Fibroblast of mammary gland (primary cell): Measurements from ENCODE around the gene ITGA11.
"Not testable (repeated sequence)": the region's sequence is repeated elsewhere in the genome, so short reads cannot be mapped to it uniquely, and the experiment has no call there.

Source experiments
- DNase-seq: peaks from one replicate; pipeline ENCODE4 v3.0.0-alpha.2; 2010; ENCODE audit warnings: low read depth
- H3K4me3 ChIP-seq: 2 replicates; pipeline ENCODE4 v1.5.1; 2011; ENCODE audit warnings: low read depth, mild to moderate bottlenecking, low read length, moderate library complexity; ENCODE audit not compliant: control insufficient read depth
- TF ChIP-seq, protein P1 (sequence below): conservative IDR thresholded peaks from 2 replicates; pipeline ENCODE4 v1.5.1; 2011; ENCODE audit warnings: low read depth, low read length, inconsistent platforms; ENCODE audit not compliant: control insufficient read depth, insufficient read depth

ITGA11 gene

GRCh38 chr15:68427963-68428362 lies 4.0 kb downstream of the ITGA11 start:
- H3K4me3 ChIP-seq: no peak overlapping the region
- TF ChIP-seq, protein P1, sequence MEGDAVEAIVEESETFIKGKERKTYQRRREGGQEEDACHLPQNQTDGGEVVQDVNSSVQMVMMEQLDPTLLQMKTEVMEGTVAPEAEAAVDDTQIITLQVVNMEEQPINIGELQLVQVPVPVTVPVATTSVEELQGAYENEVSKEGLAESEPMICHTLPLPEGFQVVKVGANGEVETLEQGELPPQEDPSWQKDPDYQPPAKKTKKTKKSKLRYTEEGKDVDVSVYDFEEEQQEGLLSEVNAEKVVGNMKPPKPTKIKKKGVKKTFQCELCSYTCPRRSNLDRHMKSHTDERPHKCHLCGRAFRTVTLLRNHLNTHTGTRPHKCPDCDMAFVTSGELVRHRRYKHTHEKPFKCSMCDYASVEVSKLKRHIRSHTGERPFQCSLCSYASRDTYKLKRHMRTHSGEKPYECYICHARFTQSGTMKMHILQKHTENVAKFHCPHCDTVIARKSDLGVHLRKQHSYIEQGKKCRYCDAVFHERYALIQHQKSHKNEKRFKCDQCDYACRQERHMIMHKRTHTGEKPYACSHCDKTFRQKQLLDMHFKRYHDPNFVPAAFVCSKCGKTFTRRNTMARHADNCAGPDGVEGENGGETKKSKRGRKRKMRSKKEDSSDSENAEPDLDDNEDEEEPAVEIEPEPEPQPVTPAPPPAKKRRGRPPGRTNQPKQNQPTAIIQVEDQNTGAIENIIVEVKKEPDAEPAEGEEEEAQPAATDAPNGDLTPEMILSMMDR: no peak
- no peak for DNase-seq

DNA sequence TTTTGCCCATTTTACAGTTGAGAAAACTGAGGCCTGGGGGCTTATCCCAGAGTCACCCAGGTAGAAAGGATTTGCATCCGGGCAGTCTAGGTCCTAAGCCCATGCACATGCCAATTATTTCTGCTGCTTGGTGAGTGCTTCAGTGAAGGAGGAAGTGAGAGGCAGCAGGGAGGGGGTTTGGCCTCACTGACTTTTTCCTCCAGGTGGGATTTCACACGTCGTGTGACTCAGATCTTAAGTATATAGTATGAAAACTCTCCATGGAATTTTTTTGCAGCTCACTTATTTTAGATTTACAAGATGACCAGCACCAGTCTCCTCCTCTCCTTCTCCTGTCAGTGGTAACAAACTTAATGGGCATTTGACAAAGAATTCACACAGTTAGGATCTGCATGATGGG lies 4.6 kb downstream of the ITGA11 start:
- TF ChIP-seq, protein P1: no peak
- no peak for DNase-seq
- no peak overlapping the region for H3K4me3 ChIP-seq

DNA sequence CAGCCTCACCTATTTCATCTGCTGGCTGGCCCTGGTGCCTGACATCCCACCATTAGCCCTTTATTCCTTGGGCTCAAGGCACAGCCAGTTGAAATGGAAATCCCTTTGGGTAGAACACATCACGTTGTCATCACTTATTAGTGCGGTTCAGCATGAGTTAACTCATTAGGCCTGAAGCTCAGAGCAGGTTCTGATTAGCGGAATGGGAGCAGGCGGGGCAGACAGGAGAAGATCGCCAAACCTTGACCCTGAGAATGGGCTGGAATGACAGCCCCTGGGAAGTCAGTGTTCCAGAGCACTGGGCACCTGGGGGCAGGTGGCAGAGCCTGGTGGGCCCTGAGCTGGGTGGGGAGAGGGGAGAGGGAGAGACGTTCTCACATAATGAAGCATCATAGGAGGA lies 5.8 kb downstream of the ITGA11 start:
- TF ChIP-seq, protein P1: no peak
- H3K4me3 ChIP-seq: no peak overlapping the region
- no peak for DNase-seq

DNA sequence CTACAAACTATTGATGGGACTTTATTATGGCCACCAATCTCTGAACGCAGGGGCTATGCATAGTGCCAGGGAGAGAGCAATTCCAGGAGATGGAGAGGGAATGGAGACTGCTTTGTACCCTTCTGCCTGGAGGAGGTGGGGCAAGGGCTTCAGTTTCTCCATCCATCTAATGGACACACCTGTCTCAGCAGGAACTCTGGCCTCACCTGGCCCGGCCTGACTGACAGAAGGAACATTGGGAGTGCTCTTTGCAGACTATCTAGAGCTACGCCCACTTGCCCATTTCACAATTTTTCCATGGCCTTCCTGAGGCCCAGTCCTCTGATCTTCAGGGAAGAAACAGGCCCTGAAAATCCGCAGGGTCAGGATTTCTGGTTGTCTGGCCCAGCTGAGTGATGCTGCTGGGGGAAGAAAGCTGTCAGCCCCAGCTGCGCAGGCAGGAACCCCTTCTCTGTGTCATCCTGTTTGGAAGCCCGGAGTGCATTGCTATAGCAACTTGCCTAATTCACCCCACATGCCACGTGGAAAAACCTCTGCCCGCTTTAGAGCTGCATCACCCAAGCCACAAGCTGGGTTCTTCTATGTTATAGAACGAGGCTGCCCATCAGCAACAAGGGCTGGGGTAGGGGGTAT lies 6.4 kb downstream of the ITGA11 start:
- TF ChIP-seq, protein P1: no peak
- no peak for DNase-seq
- no peak overlapping the region for H3K4me3 ChIP-seq

- TF ChIP-seq, protein P1: no peak
- DNase-seq: no peak
These were observed 7.1 kb downstream of the ITGA11 start for GRCh38 chr15:68424754-68425390.

GRCh38 chr15:68423359-68424296 lies 8.3 kb downstream of the ITGA11 start:
- no peak overlapping the region for H3K4me3 ChIP-seq
- TF ChIP-seq, protein P1: no peak
- no peak for DNase-seq

More at GRCh38 chr15:68424754-68425390, 7.1 kb downstream of the ITGA11 start:
- no peak overlapping the region for H3K4me3 ChIP-seq

- not testable (repeated sequence) for H3K4me3 ChIP-seq, DNase-seq
These were observed 9.4 kb downstream of the ITGA11 start for GRCh38 chr15:68422403-68423145.
